OCI-LY7 (cell line): ENCODE data around the gene BCAT1. TPM values are rescaled to one million over a fixed set of nuclear protein-coding genes. Genes with fewer than 3 reads are reported as not detected.
"Not testable (repeated sequence)": the region's sequence is repeated elsewhere in the genome, so short reads cannot be mapped to it uniquely, and the experiment has no call there.

Experiments used
- BruUV-seq: library from RNA; stranded (reverse); fragments of 400-500 nt; replicated peaks from 2 replicates; lab custom pipeline; 2021; lab: Mats Ljungman, UMichigan
- CTCF ChIA-PET: fragments of 300-600 bp; sonication (Branson Sonifier 250); formaldehyde crosslinking; loops from one replicate; lab custom pipeline; 2022; ENCODE audit warnings: antibody characterized with exemption; ENCODE audit not compliant: unreplicated experiment; lab: Charles Lee
- POLR2A ChIA-PET: fragments of 300-600 bp; sonication (Branson Sonifier 250); formaldehyde crosslinking; loops from one replicate; lab custom pipeline; 2022; ENCODE audit warnings: antibody characterized with exemption; lab: Charles Lee
- DNase-seq: peaks from one replicate; pipeline ENCODE4 v3.0.0-alpha.2; 2015; ENCODE audit warnings: low spot score
- H2AFZ ChIP-seq: fragments of 200-600 bp; sonication (generic), shearing (Covaris generic); 2 replicates; pipeline ENCODE4 v1.6.1; 2014; ENCODE audit warnings: mild to moderate bottlenecking, antibody characterized with exemption, low read length, moderate library complexity
- H3K27ac ChIP-seq: fragments of 200-600 bp; sonication (generic); 2 replicates; pipeline ENCODE4 v1.5.1; 2014; ENCODE audit warnings: mixed run types, low read depth, mild to moderate bottlenecking, moderate library complexity, low read length, inconsistent platforms; ENCODE audit not compliant: poor library complexity, severe bottlenecking
- H3K36me3 ChIP-seq: fragments of 200-600 bp; sonication (generic); 2 replicates; pipeline ENCODE4 v1.6.1; 2014; ENCODE audit warnings: mild to moderate bottlenecking, antibody characterized with exemption, low read length, moderate library complexity, mixed read lengths; ENCODE audit not compliant: insufficient read depth
- H3K4me1 ChIP-seq: fragments of 200-600 bp; sonication (generic); 2 replicates; pipeline ENCODE4 v1.5.1; 2014; ENCODE audit warnings: mild to moderate bottlenecking, low read length; ENCODE audit not compliant: insufficient read depth, poor library complexity, severe bottlenecking
- H3K4me2 ChIP-seq: fragments of 200-600 bp; sonication (generic); 2 replicates; pipeline ENCODE4 v1.6.1; 2014; ENCODE audit warnings: mild to moderate bottlenecking, low read length
- H3K4me3 ChIP-seq: fragments of 200-600 bp; sonication (generic); 2 replicates; pipeline ENCODE4 v1.5.1; 2014; ENCODE audit warnings: mild to moderate bottlenecking, low read depth, low read length; ENCODE audit not compliant: poor library complexity, severe bottlenecking
- H3K79me2 ChIP-seq: fragments of 200-600 bp; sonication (generic); 2 replicates; pipeline ENCODE4 v1.6.1; 2016; ENCODE audit warnings: low read depth, mild to moderate bottlenecking, low read length, moderate library complexity, mixed read lengths; ENCODE audit not compliant: insufficient read depth
- H3K9me2 ChIP-seq: fragments of 200-600 bp; sonication (generic); 2 replicates; pipeline ENCODE4 v1.6.1; 2016; ENCODE audit warnings: mild to moderate bottlenecking, low read length, mixed read lengths; ENCODE audit not compliant: insufficient read depth
- H3K9me3 ChIP-seq: fragments of 200-600 bp; sonication (generic); 2 replicates; pipeline ENCODE4 v1.6.1; 2014; ENCODE audit warnings: mild to moderate bottlenecking, mixed run types, low read length, mixed read lengths
- H4K20me1 ChIP-seq: fragments of 200-600 bp; sonication (generic); 2 replicates; pipeline ENCODE4 v1.6.1; 2014; ENCODE audit warnings: mild to moderate bottlenecking, antibody characterized with exemption, low read length, moderate library complexity, mixed read lengths; ENCODE audit not compliant: insufficient read depth
- EZH2phosphoT487 ChIP-seq: fragments of 200-600 bp; sonication (generic); IDR thresholded peaks from 2 replicates; pipeline ENCODE4 v1.6.1; 2018; ENCODE audit warnings: low read depth, borderline replicate concordance, mild to moderate bottlenecking, mixed run types, antibody characterized with exemption, low read length, moderate library complexity, mixed read lengths
- intact Hi-C: fragments of 100-400 bp; cut with micrococcal nuclease; formaldehyde crosslinking; loops from one replicate; pipeline ENCODE4 v1.10.0; 2022; ENCODE audit not compliant: unreplicated experiment
- total RNA-seq, 2 experiments: library from RNA; depleted of rRNA in 1 of 2; stranded (reverse); fragments of >200 nt in 1 of 2; shearing (Covaris generic) in 1 of 2; gene quantifications; 2 replicates each; pipeline ENCODE4 v1.2.3, GENCODE V29; 2014 to 2022
- TF ChIP-seq, protein P1 (sequence below): fragments of 200-600 bp; sonication (generic); conservative IDR thresholded peaks from 2 replicates; pipeline ENCODE4 v1.5.1; 2014; ENCODE audit warnings: mild to moderate bottlenecking, antibody characterized with exemption, low read length, moderate library complexity, mixed read lengths

Gene BCAT1
- total RNA-seq, 2 experiments from 2014 or later: 121 to 207 TPM

DNA sequence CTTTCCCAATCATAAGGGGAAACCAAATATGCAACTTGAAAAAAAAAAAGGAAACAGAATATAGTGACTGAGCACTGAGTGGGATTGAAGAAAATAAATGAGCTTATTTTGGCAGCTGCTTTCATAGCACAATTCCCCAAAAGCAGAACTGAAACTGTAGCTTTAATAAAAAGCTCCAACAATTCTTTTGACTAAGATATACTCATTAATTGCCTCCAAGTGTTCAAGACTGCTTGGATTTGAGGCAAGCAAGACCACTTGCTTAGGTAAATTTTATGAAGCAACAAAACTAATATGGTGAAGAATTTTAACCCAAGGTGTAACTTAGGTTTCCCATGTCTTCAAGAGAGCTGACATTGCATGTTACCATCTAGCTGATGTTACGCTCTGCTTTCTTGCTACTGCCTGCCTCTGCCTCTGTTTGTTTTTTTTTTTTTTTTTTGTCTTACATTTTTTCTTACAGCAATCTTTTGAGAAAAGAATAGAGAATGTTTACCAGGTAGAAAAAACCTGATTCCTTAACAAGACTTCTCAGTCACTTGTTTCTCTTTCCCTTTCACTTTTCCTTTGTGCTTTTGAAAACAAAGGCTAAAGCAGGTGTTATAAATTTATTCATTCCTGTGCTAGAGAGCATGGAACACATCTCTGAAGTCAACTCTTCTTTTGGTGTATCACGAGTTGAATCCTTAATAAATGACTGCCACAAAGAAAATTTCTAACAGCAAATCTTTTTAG is 134.4 kb downstream of the BCAT1 start:
- peak; percentile 74 for DNase-seq
- CTCF ChIA-PET: no interaction called here
- TF ChIP-seq, protein P1, sequence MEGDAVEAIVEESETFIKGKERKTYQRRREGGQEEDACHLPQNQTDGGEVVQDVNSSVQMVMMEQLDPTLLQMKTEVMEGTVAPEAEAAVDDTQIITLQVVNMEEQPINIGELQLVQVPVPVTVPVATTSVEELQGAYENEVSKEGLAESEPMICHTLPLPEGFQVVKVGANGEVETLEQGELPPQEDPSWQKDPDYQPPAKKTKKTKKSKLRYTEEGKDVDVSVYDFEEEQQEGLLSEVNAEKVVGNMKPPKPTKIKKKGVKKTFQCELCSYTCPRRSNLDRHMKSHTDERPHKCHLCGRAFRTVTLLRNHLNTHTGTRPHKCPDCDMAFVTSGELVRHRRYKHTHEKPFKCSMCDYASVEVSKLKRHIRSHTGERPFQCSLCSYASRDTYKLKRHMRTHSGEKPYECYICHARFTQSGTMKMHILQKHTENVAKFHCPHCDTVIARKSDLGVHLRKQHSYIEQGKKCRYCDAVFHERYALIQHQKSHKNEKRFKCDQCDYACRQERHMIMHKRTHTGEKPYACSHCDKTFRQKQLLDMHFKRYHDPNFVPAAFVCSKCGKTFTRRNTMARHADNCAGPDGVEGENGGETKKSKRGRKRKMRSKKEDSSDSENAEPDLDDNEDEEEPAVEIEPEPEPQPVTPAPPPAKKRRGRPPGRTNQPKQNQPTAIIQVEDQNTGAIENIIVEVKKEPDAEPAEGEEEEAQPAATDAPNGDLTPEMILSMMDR: no peak
- TF ChIP-seq EZH2phosphoT487: no peak
- H3K4me1 ChIP-seq: peaks cover 22% of the 10 kb centered on the region
- POLR2A ChIA-PET: interaction anchor here (0.6 to 1.0 kb wide), 12 partner anchors 15 to 863 kb away, joined by 3 to 6 read pairs (median 3); no protein-coding TSS in a partner anchor
- H3K4me2 ChIP-seq: peak overlapping the region; percentile 56
- H4K20me1 ChIP-seq: peaks cover 6% of the 10 kb centered on the region; the same call in 1 of the 2 replicates
- no peaks in the 10 kb centered on the region for H3K9me3 ChIP-seq
- peaks cover 79% of the 10 kb centered on the region for H3K36me3 ChIP-seq
- intact Hi-C loops: no loop called here
- H3K27ac ChIP-seq: peak overlapping the region; percentile 31
- no TSS peak for BruUV-seq
- no peaks in the 10 kb centered on the region for H3K79me2 ChIP-seq
- H2AFZ ChIP-seq: no peak overlapping the region
- no peaks in the 10 kb centered on the region for H3K9me2 ChIP-seq
- peak overlapping the region; percentile 3 for H3K4me3 ChIP-seq

DNA sequence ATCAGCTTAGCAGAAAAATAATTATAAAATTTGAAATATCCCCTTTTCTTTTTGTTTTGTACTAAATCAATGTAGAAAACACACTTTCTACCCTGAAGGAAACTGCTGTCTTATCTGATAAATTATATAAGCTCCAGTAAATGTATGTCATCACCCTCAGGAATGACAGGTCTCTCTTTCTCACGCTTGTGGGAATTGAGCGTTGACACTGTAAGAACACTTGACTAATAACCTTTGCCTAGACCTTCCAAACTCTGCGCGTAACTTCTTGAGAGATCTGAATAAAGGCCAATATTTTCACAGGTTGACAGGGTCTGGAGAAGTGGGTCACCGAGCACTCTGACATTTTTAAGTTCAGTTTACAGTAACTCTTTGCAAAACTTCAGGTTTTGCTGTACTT is 138.5 kb downstream of the BCAT1 start:
- DNase-seq: no peak
- ChIA-PET POLR2A (interaction anchor here (0.6 kb wide), 1 partner anchor 9 kb away, joined by 3 read pairs; no protein-coding TSS in a partner anchor), CTCF (no interaction called here)
- no peak overlapping the region for H3K27ac ChIP-seq
- 0 out of 2 replicates have a peak, but pooled peaks cover 4% of the 10 kb centered on the region for H3K9me3 ChIP-seq
- H2AFZ ChIP-seq: no peak overlapping the region
- no TSS peak for BruUV-seq
- intact Hi-C loops: no loop called here
- H3K4me2 ChIP-seq: no peak overlapping the region
- no peaks in the 10 kb centered on the region for H3K79me2 ChIP-seq
- H3K4me1 ChIP-seq: peaks cover 18% of the 10 kb centered on the region
- no peaks in the 10 kb centered on the region for H3K9me2 ChIP-seq
- peaks cover 5% of the 10 kb centered on the region; the same call in 1 of the 2 replicates for H4K20me1 ChIP-seq
- TF ChIP-seq EZH2phosphoT487: no peak
- TF ChIP-seq, protein P1: no peak
- H3K4me3 ChIP-seq: no peak overlapping the region
- H3K36me3 ChIP-seq: peaks cover 41% of the 10 kb centered on the region

DNA sequence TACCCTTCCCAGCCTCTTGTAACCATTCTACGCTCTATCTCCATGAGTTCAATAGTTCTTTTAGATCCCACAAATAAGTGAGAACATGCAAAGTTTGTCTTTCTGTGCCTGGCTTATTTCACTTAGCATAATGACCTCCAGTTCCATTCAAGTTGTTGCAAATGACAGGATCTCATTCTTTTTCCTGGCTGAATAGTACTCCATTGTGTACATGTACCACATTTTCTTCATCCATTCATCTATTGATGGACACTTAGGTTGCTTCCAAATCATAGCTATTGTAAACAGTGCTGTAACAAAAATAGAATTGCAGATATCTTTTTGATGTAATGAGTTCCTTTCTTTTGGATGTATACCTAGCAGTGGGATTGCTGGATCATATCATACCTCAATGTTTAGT is 139.6 kb downstream of the BCAT1 start:
- POLR2A ChIA-PET: interaction anchor here (0.7 kb wide), 1 partner anchor 110 kb away, joined by 4 read pairs; no protein-coding TSS in a partner anchor
- DNase-seq, intact Hi-C loops, CTCF ChIA-PET, H3K79me2 ChIP-seq, H3K9me2 ChIP-seq, H4K20me1 ChIP-seq, H3K4me1 ChIP-seq, H3K4me3 ChIP-seq, H3K27ac ChIP-seq, H2AFZ ChIP-seq, H3K9me3 ChIP-seq, H3K4me2 ChIP-seq, BruUV-seq: not testable (repeated sequence)
- H3K36me3 ChIP-seq: peaks cover 30% of the 10 kb centered on the region
